Tibial nerve (tissue), 4 donors: ENCODE measurements around the gene MICB.

ENCODE experiments used
- CTCF ChIP-seq, 5 experiments: fragments of 200-600 bp in 3 of 5; fragments of 450-650 bp in 2 of 5; sonication (generic) in 3 of 5; IDR thresholded peaks; one replicate each; pipeline ENCODE4 v1.5.1; 2016 to 2019; ENCODE audit warnings: antibody characterized with exemption in 5 of 5, mild to moderate bottlenecking in 3 of 5, moderate library complexity in 2 of 5
- EP300 ChIP-seq, 2 donors: sonication (generic); formaldehyde crosslinking; IDR thresholded peaks; one replicate each; pipeline ENCODE4 v1.6.1; 2017; ENCODE audit warnings: antibody characterized with exemption in 2 of 2, mild to moderate bottlenecking in 1 of 2
- POLR2A ChIP-seq, 2 donors: fragments of 450-650 bp; IDR thresholded peaks; one replicate each; pipeline ENCODE4 v1.6.1; 2017; ENCODE audit warnings: antibody characterized with exemption in 2 of 2, mild to moderate bottlenecking in 2 of 2, moderate library complexity in 2 of 2

- TF ChIP-seq CTCF (IDR thresholded peaks at IDR 0.05): no peak
- no peak for TF ChIP-seq EP300 (IDR thresholded peaks at IDR 0.05)
- TF ChIP-seq POLR2A (IDR thresholded peaks at IDR 0.05): no peak
These were observed 23.1 kb upstream of the MICB start for GRCh38 chr6:31474871-31475286.
